ENCODE measurements around the gene GSX1.

Gene GSX1

GRCh38 chr13:27822258-27822872 lies 30.1 kb downstream of the GSX1 start:
- TF ChIP-seq CTCF (IDR thresholded peaks at IDR 0.05; ENCODE audit: low read depth, low read length) = no peak
- no peak for DNase-seq (ENCODE audit: extremely low read depth, low read depth)

GRCh38 chr13:27822873-27823311 lies 30.6 kb downstream of the GSX1 start:
- no peak for TF ChIP-seq CTCF (IDR thresholded peaks at IDR 0.05; ENCODE audit: low read depth, low read length)
- no peak for DNase-seq (ENCODE audit: extremely low read depth, low read depth)

GRCh38 chr13:27824121-27824520 lies 31.8 kb downstream of the GSX1 start:
- TF ChIP-seq CTCF (IDR thresholded peaks at IDR 0.05; ENCODE audit: low read depth, low read length) = no peak
- no peak for DNase-seq (ENCODE audit: extremely low read depth, low read depth)

- TF ChIP-seq CTCF (IDR thresholded peaks at IDR 0.05; ENCODE audit: low read depth, low read length) = no peak
- no peak for DNase-seq (ENCODE audit: extremely low read depth, low read depth)
These were observed 32.8 kb downstream of the GSX1 start for GRCh38 chr13:27825072-27825471.

- DNase-seq (ENCODE audit: extremely low read depth, low read depth) = peak; percentile 47
- peak; percentile 88 for TF ChIP-seq CTCF (IDR thresholded peaks at IDR 0.05; ENCODE audit: low read depth, low read length)
These were observed 34.4 kb downstream of the GSX1 start for GRCh38 chr13:27826379-27827353.

- no peak for TF ChIP-seq CTCF (IDR thresholded peaks at IDR 0.05; ENCODE audit: low read depth, low read length)
- no peak for DNase-seq (ENCODE audit: extremely low read depth, low read depth)
These were observed 35.4 kb downstream of the GSX1 start for GRCh38 chr13:27827646-27828045.

GRCh38 chr13:27830010-27830409 lies 37.7 kb downstream of the GSX1 start:
- TF ChIP-seq CTCF (IDR thresholded peaks at IDR 0.05; ENCODE audit: low read depth, low read length) = peak; percentile 73
- no peak for DNase-seq (ENCODE audit: extremely low read depth, low read depth)

Measured in AG09319 (cell line).